ENCODE data around the gene ZCWPW1.
"Not testable (repeated sequence)": the region's sequence is repeated elsewhere in the genome, so short reads cannot be mapped to it uniquely, and the experiment has no call there.

ZCWPW1 gene

DNA sequence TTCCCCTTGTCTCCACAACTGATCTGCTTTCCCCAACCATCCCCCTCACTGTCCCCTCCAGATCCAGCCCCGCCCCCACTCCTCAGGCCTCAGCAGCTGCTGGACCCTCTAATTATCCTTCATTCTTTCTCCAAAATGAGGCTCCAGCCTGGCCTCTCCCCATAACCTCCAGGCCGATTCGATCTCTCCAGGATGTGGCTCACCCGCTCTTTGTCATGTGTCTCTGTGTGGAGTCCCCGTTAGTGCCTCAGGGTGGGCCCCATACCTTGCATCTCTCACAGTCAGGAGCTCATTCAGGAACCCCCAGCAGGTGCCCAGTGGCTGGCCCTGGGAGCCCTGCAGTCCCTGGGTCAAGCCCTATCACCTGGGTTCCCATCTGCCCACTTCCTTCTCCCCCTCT lies 53.9 kb downstream of the ZCWPW1 start:
- no peak overlapping the region for H2BK120ac ChIP-seq (ENCODE audit: low read depth, low read length)
- H4K8ac ChIP-seq (ENCODE audit: low read depth, low read length), result no peak overlapping the region
- no peaks in the 10 kb centered on the region for H3K27me3 ChIP-seq (ENCODE audit: control insufficient read depth in 3 of 3, insufficient read depth in 3 of 3, low read depth in 1 of 3, low read length in 3 of 3)
- H3K9ac ChIP-seq (ENCODE audit: low read depth, low read length, poor library complexity), result no peak overlapping the region
- H3K4me1 ChIP-seq (ENCODE audit: control insufficient read depth in 2 of 2, insufficient read depth in 1 of 2, low read depth in 1 of 2, low read length in 2 of 2), result peaks cover 12 to 17% of the 10 kb centered on the region in 2 donors
- no peak overlapping the region for H3K23ac ChIP-seq (ENCODE audit: low read depth, low read length, poor library complexity)
- no peaks in the 10 kb centered on the region for H3K9me3 ChIP-seq (replicated peaks in 1 of 2; ENCODE audit: control insufficient read depth in 2 of 2, insufficient read depth in 1 of 2, low read depth in 1 of 2, low read length in 2 of 2)
- H2AK5ac ChIP-seq (ENCODE audit: low read depth, low read length), result no peak overlapping the region
- no peak for DNase-seq (ENCODE audit: low spot score)
- H3K4me2 ChIP-seq (ENCODE audit: insufficient read depth, low read length, poor library complexity, severe bottlenecking), result no peak overlapping the region
- no peaks in the 10 kb centered on the region for H3K79me1 ChIP-seq (ENCODE audit: low read depth, low read length)
- H2AFZ ChIP-seq (ENCODE audit: low read length), result peak overlapping the region; percentile 26
- H3K18ac ChIP-seq (ENCODE audit: low read length), result no peak overlapping the region
- peak overlapping the region; percentile 34 for H2BK5ac ChIP-seq (ENCODE audit: low read length)
- peaks cover 0 to 1% of the 10 kb centered on the region in 2 donors for H3K36me3 ChIP-seq (replicated peaks in 1 of 2; ENCODE audit: control insufficient read depth in 2 of 2, insufficient read depth in 2 of 2, low read length in 2 of 2)
- H3K4me3 ChIP-seq (ENCODE audit: low read length in 2 of 2), result no peak overlapping the region
- H2BK12ac ChIP-seq (ENCODE audit: low read length), result no peak overlapping the region
- H3K14ac ChIP-seq (ENCODE audit: low read length), result no peak overlapping the region
- no CpG with 5 or more reads among the region's 5 CpGs for WGBS, 2 donors (ENCODE audit: extremely low coverage in 2 of 2, insufficient read length in 2 of 2, insufficient replicate concordance in 1 of 2)
- H3K4ac ChIP-seq (ENCODE audit: low read length), result no peak overlapping the region
- no peak overlapping the region for H4K91ac ChIP-seq (ENCODE audit: low read depth, low read length, poor library complexity)
- H3K27ac ChIP-seq (replicated peaks; ENCODE audit: low read length), result no peak overlapping the region
- no peak overlapping the region for H2BK15ac ChIP-seq (ENCODE audit: low read length)

DNA sequence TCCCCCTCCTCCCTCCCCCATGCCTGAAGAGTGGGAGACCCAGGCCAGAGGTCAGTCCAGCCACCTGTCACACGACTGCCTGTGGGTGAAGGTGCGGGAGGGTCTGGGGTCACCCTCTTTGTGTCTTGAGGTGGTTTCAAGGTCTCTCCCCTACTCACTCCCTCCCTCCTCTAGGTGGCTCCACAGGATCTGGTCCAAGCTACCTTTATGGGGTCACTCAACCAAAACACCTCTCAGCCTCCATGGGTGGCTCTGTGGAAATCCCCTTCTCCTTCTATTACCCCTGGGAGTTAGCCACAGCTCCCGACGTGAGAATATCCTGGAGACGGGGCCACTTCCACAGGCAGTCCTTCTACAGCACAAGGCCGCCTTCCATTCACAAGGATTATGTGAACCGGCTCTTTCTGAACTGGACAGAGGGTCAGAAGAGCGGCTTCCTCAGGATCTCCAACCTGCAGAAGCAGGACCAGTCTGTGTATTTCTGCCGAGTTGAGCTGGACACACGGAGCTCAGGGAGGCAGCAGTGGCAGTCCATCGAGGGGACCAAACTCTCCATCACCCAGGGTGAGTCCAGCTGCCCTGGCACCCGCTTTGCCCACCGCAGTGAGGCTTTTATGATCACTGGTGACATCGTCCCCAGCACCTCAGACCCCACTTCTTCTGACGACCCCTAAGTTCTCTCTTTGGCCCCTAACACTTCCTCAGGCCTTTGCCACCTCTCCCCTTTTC lies 54.5 kb downstream of the ZCWPW1 start:
- not testable (repeated sequence) for H3K9ac ChIP-seq (ENCODE audit: low read depth, low read length, poor library complexity); H3K79me1 ChIP-seq (ENCODE audit: low read depth, low read length); H3K27ac ChIP-seq (replicated peaks; ENCODE audit: low read length); H3K4me3 ChIP-seq (ENCODE audit: low read length in 2 of 2); H3K9me3 ChIP-seq (replicated peaks in 1 of 2; ENCODE audit: control insufficient read depth in 2 of 2, insufficient read depth in 1 of 2, low read depth in 1 of 2, low read length in 2 of 2); H2BK120ac ChIP-seq (ENCODE audit: low read depth, low read length); H3K27me3 ChIP-seq (ENCODE audit: control insufficient read depth in 3 of 3, insufficient read depth in 3 of 3, low read depth in 1 of 3, low read length in 3 of 3); H3K14ac ChIP-seq (ENCODE audit: low read length); H4K91ac ChIP-seq (ENCODE audit: low read depth, low read length, poor library complexity); H3K23ac ChIP-seq (ENCODE audit: low read depth, low read length, poor library complexity); H3K36me3 ChIP-seq (replicated peaks in 1 of 2; ENCODE audit: control insufficient read depth in 2 of 2, insufficient read depth in 2 of 2, low read length in 2 of 2); H3K4me2 ChIP-seq (ENCODE audit: insufficient read depth, low read length, poor library complexity, severe bottlenecking); H3K4ac ChIP-seq (ENCODE audit: low read length); DNase-seq (ENCODE audit: low spot score)
- peak overlapping the region; percentile 89 for H2AK5ac ChIP-seq (ENCODE audit: low read depth, low read length)
- H3K18ac ChIP-seq (ENCODE audit: low read length), result peak overlapping the region; percentile 93
- H2BK5ac ChIP-seq (ENCODE audit: low read length), result peak overlapping the region; percentile 34
- peaks cover 16 to 17% of the 10 kb centered on the region in 2 donors for H3K4me1 ChIP-seq (ENCODE audit: control insufficient read depth in 2 of 2, insufficient read depth in 1 of 2, low read depth in 1 of 2, low read length in 2 of 2)
- peak overlapping the region; percentile 64 for H2BK15ac ChIP-seq (ENCODE audit: low read length)
- peak overlapping the region; percentile 80 for H2BK12ac ChIP-seq (ENCODE audit: low read length)
- H4K8ac ChIP-seq (ENCODE audit: low read depth, low read length), result peak overlapping the region; percentile 90
- peak overlapping the region; percentile 78 for H2AFZ ChIP-seq (ENCODE audit: low read length)
- no CpG with 5 or more reads among the region's 15 CpGs for WGBS, 2 donors (ENCODE audit: extremely low coverage in 2 of 2, insufficient read length in 2 of 2, insufficient replicate concordance in 1 of 2)

DNA sequence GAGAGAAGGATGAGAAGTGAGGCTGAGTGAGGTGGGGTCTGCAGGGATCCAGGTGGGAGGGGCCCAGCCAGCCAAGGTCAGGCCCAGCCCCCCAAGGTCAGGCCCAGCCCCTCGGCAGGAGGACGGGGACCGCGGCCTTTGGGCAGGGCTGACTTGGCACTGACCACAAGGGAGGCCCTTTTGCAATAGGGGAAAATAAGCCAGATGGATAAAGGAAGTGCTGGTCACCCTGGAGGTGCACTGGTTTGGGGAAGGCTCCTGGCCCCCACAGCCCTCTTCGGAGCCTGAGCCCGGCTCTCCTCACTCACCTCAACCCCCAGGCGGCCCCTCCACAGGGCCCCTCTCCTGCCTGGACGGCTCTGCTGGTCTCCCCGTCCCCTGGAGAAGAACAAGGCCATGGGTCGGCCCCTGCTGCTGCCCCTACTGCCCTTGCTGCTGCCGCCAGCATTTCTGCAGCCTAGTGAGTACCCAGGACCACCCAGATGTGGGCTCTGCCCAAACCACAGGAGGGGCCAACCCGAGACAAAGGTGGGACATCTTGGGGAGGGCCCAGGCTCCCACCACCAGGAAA lies 55.2 kb downstream of the ZCWPW1 start, which contains the start of gene PILRA:
TSS of gene PILRA (plus strand) at position 227 of the 571 bp plus-strand sequence. CDS start at position 397, 170 bp downstream.
- peak within 1 kb of the TSS; percentile 80 for H2BK12ac ChIP-seq (ENCODE audit: low read length)
- H2BK120ac ChIP-seq (ENCODE audit: low read depth, low read length), result no peak within 1 kb of the TSS
- no CpG with 5 or more reads among the region's 12 CpGs for WGBS, 2 donors (ENCODE audit: extremely low coverage in 2 of 2, insufficient read length in 2 of 2, insufficient replicate concordance in 1 of 2)
- peaks cover 16 to 17% of the 10 kb centered on the region in 2 donors for H3K4me1 ChIP-seq (ENCODE audit: control insufficient read depth in 2 of 2, insufficient read depth in 1 of 2, low read depth in 1 of 2, low read length in 2 of 2)
- peak within 1 kb of the TSS; percentile 37 for H3K23ac ChIP-seq (ENCODE audit: low read depth, low read length, poor library complexity)
- DNase-seq (ENCODE audit: low spot score), result no peak
- H3K9ac ChIP-seq (ENCODE audit: low read depth, low read length, poor library complexity), result peak within 1 kb of the TSS; percentile 24
- no peak within 1 kb of the TSS for H3K4me2 ChIP-seq (ENCODE audit: insufficient read depth, low read length, poor library complexity, severe bottlenecking)
- peak within 1 kb of the TSS; percentile 89 for H2AK5ac ChIP-seq (ENCODE audit: low read depth, low read length)
- peaks cover 4 to 5% of the 10 kb centered on the region in 2 donors for H3K36me3 ChIP-seq (replicated peaks in 1 of 2; ENCODE audit: control insufficient read depth in 2 of 2, insufficient read depth in 2 of 2, low read length in 2 of 2)
- no peak within 1 kb of the TSS for H4K91ac ChIP-seq (ENCODE audit: low read depth, low read length, poor library complexity)
- no peaks in the 10 kb centered on the region for H3K9me3 ChIP-seq (replicated peaks in 1 of 2; ENCODE audit: control insufficient read depth in 2 of 2, insufficient read depth in 1 of 2, low read depth in 1 of 2, low read length in 2 of 2)
- peak within 1 kb of the TSS; percentile 34 for H2BK5ac ChIP-seq (ENCODE audit: low read length)
- H2AFZ ChIP-seq (ENCODE audit: low read length), result peak within 1 kb of the TSS; percentile 78
- H3K18ac ChIP-seq (ENCODE audit: low read length), result peak within 1 kb of the TSS; percentile 93
- no peak within 1 kb of the TSS for H3K4ac ChIP-seq (ENCODE audit: low read length)
- H3K27me3 ChIP-seq (ENCODE audit: control insufficient read depth in 3 of 3, insufficient read depth in 3 of 3, low read depth in 1 of 3, low read length in 3 of 3), result no peaks in the 10 kb centered on the region
- no peak within 1 kb of the TSS for H3K4me3 ChIP-seq (ENCODE audit: low read length in 2 of 2)
- peak within 1 kb of the TSS; percentile 90 for H4K8ac ChIP-seq (ENCODE audit: low read depth, low read length)
- no peak within 1 kb of the TSS for H3K27ac ChIP-seq (replicated peaks; ENCODE audit: low read length)
- peak within 1 kb of the TSS; percentile 64 for H2BK15ac ChIP-seq (ENCODE audit: low read length)
- no peak within 1 kb of the TSS for H3K14ac ChIP-seq (ENCODE audit: low read length)
- H3K79me1 ChIP-seq (ENCODE audit: low read depth, low read length), result no peaks in the 10 kb centered on the region

DNA sequence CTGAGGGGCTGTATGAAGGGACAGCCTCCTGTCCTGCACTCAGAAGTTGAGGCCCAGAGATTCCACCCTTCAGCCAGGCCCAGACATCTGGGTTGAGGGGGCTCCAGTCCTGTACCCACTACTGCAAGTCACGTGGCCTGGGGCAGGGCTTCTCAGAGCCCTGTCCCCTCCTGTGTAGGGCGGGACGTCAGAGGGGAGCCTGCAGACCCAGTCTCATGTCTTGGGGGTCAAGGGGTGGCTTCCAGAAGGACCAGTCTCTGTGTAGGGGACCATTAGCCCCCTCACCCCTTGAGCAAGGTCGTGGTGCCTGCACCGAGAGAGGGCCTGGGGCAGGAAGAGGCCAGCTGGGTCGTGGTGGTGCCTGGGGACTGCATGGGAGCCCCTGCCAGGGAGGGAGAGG lies 55.8 kb downstream of the ZCWPW1 start:
- Histone ChIP-seq H3K9me3 (replicated peaks in 1 of 2; ENCODE audit: control insufficient read depth in 2 of 2, insufficient read depth in 1 of 2, low read depth in 1 of 2, low read length in 2 of 2) (no peaks in the 10 kb centered on the region), H3K18ac (ENCODE audit: low read length) (no peak overlapping the region), H3K4me1 (ENCODE audit: control insufficient read depth in 2 of 2, insufficient read depth in 1 of 2, low read depth in 1 of 2, low read length in 2 of 2) (peaks cover 16 to 17% of the 10 kb centered on the region in 2 donors), H3K36me3 (replicated peaks in 1 of 2; ENCODE audit: control insufficient read depth in 2 of 2, insufficient read depth in 2 of 2, low read length in 2 of 2) (peaks cover 5 to 10% of the 10 kb centered on the region in 2 donors), H3K4me2 (ENCODE audit: insufficient read depth, low read length, poor library complexity, severe bottlenecking) (no peak overlapping the region), H2AK5ac (ENCODE audit: low read depth, low read length) (no peak overlapping the region), H3K27me3 (ENCODE audit: control insufficient read depth in 3 of 3, insufficient read depth in 3 of 3, low read depth in 1 of 3, low read length in 3 of 3) (no peaks in the 10 kb centered on the region), H2BK12ac (ENCODE audit: low read length) (no peak overlapping the region), H3K4me3 (ENCODE audit: low read length in 2 of 2) (no peak overlapping the region), H3K79me1 (ENCODE audit: low read depth, low read length) (no peaks in the 10 kb centered on the region), H3K4ac (ENCODE audit: low read length) (no peak overlapping the region), H3K14ac (ENCODE audit: low read length) (no peak overlapping the region), H2BK120ac (ENCODE audit: low read depth, low read length) (no peak overlapping the region), H3K23ac (ENCODE audit: low read depth, low read length, poor library complexity) (peak overlapping the region; percentile 37), H2BK5ac (ENCODE audit: low read length) (peak overlapping the region; percentile 1), H3K9ac (ENCODE audit: low read depth, low read length, poor library complexity) (peak overlapping the region; percentile 24), H2BK15ac (ENCODE audit: low read length) (no peak overlapping the region), H4K91ac (ENCODE audit: low read depth, low read length, poor library complexity) (no peak overlapping the region), H2AFZ (ENCODE audit: low read length) (peak overlapping the region; percentile 78), H3K27ac (replicated peaks; ENCODE audit: low read length) (no peak overlapping the region), H4K8ac (ENCODE audit: low read depth, low read length) (no peak overlapping the region)
- WGBS, 2 donors (ENCODE audit: extremely low coverage in 2 of 2, insufficient read length in 2 of 2, insufficient replicate concordance in 1 of 2), result no CpG with 5 or more reads among the region's 6 CpGs
- DNase-seq (ENCODE audit: low spot score), result no peak

Measured in neuronal stem cell (in vitro differentiated cells).